HG02678 (cell line): ENCODE results near the gene MRGPRG.

Experiments
- ATAC-seq: cut with Tn5 transposase; IDR thresholded peaks from one replicate; pipeline ENCODE4 v1.9.1; 2021; ENCODE audit warnings: mild to moderate bottlenecking, moderate library complexity; ENCODE audit not compliant: unreplicated experiment

MRGPRG gene

DNA sequence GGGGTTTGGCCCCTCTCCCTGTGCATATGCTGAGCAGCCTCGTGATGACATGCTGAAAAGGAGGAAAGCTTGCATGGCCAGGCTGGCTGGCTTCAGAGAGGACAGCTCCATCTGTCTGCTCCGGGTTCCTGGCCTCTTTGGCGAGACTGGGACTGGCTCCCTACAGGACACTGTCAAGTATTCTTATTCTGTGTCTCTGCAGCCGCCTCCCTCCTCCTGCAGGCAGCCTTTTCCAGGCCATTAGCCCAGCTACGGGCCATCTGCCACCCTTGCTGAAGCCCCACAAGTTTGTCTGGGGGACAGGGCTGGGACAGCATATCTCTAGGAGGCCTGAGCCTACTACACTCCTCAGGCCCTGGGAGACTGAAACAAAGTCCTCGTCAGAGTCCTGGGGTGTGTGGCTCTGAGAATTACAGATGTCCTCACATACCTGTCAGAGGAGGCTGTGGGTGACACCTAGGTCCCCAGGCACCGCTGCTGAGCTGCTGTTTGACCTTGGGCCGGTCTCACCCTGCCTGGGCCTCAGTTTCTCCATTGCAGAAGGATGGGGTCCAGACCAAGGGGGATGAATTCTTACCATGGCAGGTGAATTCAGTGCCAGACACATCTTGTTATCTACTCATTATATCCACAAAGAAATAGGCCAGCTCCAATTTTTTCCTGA lies 11.0 kb downstream of the MRGPRG start:
- ATAC-seq = no peak

DNA sequence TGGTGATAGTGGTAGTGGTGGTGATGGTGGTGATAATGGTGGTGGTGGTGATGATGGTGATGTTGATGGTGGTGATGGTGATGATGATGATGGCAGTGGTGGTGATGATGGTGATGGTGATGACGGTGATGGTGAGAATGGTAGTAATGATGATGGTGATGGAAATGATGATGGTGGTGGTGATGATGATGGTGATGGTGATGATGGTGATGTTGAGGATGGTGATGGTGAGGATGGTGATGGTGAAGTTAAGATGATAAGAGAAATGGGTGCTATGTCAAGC lies 11.8 kb downstream of the MRGPRG start:
- ATAC-seq = no peak

DNA sequence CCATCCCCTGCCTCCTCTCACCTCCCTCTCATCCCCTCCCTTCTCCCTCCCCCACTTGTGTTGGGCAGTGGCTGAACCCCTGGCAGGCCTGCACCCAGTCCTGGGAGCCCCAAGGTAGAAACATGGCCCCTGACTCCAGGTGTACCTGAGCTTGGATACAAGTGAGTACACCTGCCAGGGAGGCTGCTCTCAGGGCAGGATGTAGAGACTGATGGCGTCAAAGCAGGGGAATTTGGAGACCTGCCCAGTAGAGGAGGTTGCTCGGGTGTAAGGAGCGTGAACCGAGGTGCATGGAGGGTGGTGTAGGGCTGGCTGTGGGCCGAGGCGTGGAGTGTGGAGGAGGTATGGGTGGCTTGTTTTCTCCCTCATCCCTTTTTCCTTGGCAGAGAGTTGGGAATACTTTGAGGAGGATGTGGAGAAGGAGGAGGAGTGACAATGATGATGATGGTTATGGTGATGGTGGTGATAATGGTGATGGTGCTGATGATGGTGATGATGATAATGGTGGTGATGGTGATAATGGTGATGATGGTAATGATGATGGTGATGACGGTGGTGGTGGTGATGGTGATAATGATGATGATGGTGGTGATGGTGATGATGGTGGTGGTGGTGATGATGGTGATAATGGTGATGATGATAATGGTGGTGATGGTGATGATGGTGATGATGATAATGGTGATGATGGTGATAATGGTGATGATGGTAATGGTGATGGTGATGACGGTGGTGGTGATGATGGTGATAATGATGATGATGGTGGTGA lies 12.3 kb downstream of the MRGPRG start:
- no peak for ATAC-seq

DNA sequence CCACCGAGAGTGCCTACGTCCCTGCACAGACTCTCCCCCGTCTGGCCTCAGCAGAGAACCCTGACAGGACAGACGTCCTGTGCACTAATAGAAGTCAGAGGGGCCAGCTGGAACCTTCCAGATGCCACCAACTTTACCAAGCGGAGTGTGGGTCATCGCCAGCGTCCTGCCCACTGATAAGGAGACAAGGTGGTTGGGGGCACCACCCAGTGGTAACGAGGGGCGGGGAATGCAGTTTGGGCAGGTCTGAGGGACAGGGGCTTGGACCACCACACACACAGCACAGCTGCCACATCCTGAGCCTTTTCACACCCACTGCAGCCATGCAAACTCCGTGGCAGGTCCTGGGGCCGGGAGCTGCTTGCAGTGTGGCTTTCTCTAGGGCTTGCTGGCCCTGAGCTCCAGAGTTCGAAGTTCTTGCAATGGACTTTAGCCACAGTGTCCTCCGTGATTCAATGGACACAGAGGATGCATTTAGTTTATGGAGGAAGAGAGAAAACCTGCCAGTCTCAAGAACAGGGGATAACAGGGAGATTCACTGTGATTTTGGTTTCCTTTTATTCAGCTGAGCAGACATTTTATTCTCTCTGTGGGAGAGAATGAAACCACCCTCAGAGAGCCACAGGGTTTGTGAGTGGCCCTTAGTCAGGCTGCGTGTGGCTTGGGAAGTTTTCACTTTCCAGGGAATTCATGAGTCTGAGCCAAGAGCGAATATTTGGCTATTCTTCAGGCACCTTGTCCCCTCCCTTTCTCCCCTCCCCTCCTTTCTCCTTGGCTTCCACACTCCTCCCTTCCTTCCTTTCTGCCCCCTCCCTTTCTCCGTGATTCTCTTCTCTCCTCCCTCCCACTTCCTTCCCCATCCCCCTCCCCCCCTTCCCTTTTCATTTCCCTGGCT lies 13.1 kb downstream of the MRGPRG start:
- ATAC-seq = no peak

DNA sequence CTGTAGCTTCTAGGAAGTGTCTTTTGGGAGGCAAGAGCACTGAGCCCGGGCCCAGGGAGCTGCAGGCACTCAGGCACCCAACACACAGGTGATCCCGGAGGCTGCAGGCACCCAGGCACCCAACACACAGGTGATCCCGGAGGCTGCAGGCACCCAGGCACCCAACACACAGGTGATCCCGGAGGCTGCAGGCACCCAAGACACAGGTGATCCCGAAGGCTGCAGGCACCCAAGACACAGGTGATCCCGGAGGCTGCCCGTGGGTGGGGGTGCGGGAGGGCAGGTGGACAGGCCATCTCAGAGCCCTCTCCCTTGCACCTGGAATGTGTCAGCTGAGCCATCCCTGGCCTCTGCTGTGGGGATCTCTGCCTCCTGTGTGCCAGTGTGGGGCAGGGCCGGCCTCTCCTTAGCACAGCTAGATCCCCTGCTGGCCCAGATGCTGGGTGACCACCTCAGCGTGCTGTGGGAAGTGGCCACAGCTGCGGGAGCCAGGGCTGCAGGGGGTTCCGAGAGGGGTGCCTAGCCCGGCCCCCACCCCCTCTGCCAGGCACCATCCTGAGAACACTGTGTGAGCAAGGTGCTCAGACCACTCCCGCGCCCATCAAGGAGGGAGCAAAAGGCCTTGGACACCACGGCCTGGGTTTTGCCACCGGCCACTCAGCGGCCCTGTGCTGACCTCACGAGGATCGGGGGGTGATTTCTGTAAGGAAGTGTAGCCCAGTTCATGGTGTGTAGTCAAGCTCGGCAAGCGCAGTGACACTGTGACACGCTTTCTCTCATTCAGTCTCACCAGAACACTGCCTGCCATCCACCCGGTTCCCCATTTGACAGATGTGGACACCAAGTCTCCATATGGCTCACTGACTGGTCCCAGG lies 14.2 kb downstream of the MRGPRG start:
- no peak for ATAC-seq

DNA sequence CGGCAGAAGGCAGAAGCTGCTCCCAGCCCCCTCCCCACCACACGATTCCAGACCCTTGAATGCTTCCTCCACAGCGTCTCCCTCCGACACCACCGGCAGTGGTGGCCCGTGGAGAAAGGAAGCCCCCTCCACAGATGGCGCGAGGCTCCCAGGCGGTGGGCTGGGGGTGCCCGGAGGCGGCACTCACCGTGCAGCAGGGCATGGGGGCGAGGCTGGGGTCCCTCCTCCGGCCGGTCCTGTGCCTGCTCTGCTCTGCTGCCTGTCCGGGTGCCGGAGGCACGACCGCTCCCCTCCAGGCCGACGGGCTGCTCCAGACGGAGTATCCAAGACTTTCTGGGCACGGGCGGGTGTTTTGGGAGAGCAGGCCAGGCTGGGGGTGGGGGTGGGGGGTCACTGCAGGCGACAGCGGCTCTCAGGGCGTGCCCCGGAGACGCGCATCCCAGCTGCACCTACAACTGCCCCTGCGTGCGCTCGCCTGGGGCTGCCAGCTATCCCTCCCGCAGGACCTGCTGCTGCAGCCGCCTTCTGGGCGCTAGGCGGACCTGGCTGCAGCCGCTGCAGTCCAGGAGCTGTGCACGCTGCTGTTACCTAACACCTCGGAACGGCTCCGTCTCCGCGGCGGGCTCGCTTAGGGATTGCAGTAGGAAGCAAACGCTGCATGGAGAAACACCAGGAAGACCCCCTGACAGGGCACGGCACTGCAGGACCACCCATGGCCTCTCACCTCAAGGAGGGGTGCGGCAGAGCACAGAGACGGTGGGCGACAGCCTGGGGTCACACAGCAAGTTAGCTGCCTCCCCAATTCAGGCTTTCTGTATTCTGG lies 15.2 kb downstream of the MRGPRG start:
- no peak for ATAC-seq

DNA sequence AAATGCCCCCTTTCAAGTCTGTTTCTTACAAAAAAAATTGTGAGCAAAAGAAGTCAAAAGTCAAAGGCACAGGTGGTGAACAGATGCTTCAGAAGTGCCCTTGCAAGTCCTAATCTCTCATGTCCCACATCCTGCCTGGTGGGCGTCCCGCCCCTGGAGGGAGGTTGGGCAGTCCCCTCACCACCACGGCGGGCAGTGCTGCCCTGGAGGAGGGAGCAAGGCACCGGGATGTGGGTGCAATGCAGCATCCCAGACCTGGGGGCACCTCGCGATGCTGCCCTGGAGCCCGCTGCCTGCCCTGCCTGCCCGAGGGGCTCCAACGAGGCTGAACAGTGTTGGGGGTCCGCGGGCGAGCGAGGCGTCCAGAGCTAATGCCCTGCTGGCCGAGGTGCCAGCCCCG lies 15.9 kb downstream of the MRGPRG start:
- ATAC-seq = no peak

DNA sequence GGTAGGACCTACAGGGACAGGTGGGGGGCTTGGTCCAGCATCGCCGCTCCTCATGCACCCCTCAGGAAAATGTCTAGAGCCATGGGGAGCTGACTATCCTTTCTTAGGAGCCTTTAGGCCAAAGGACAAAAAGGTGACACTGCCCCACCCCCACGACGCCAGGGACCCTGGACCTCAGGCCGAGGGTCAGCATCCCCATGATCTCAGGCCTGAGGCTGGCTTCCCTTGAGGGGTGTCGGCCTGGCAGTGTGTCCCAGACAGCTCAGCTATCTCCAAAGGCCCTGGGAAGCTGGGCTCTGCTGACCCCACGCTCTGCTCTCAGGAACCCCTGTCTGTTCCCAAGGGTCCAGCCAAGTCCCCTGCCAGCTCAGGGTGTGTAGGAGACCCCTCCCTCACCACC lies 16.3 kb downstream of the MRGPRG start:
- ATAC-seq = no peak

DNA sequence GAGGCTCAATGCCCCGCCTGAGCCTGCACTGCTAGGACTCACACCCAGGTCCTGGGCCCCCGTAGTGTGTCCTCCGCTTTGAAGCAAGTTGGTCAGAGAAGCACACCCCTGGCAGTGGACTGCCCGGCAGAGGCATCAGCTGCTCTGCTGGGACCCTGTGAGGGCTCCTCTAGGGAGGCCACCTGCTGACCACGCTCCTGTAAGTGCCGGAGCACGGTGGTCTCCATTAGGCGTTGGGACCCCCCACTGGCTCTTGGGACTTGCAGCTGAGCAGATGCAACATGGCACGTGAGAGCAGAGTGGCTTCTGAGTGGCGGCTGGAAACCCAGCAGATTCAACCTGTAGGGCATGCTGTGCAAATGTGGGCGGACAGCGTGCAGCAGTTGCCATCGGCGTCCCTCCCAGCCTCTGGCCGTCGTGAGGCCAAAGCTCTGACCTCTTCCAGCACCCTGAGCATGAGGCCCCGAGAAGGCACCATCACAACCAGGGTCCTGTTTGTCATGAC lies 16.9 kb downstream of the MRGPRG start:
- ATAC-seq = no peak

DNA sequence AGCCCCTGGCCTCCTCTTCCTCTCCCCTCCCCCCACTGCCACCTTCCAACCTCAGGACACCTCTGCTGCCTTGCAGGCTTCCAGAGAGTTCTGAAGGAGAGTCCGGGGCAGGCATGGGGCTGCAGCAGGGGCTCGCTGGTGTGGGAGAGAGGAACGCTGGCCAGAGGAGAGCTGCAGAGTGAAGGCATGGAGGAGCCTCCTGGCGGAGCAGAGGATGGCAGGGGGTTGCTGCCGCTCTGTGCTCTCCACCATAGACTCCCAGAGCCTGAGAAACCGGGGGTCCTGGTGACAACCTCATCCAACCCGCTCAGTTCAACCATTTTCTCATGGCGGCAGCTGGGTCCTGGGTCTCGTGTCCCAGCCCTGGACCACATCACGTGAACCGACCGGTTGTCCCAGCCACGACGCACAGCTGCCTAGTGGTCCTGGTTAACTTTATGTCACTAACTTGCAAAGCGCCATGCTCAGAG lies 17.5 kb downstream of the MRGPRG start:
- ATAC-seq = no peak

DNA sequence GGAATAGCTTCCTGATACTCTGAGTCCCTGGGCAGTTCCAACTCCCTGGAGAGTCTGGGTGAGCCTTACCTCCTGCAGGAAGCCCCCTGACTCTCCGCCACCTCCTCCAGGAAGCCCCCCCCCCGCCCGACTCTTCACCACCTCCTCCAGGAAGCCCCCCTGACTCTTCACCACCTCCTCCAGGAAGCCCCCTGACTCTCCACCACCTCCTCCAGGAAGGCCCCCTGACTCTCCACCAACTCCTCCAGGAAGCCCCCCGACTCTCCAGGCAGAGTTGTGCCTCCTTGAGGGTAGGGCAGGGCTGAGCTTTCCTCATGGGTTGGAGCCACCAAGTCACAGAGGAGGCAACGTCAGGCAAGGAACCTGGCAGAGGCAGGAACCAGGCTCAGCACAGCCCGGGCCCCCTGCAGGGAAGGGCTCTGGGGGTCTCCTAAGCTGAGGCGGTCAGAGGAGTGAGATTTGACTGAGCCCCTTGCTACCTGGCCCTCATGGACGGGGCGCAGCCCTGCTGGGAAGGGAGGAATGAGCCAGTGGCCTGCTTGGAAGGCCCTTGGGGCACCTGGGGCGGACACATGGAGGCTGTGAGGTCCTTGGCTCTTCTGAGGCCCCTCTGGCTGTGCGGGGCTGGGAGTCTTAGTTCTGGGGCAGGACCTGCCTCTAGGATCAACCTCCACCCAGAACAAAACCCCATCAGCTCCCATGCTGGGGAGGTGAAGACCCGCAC lies 18.1 kb downstream of the MRGPRG start:
- ATAC-seq = no peak

DNA sequence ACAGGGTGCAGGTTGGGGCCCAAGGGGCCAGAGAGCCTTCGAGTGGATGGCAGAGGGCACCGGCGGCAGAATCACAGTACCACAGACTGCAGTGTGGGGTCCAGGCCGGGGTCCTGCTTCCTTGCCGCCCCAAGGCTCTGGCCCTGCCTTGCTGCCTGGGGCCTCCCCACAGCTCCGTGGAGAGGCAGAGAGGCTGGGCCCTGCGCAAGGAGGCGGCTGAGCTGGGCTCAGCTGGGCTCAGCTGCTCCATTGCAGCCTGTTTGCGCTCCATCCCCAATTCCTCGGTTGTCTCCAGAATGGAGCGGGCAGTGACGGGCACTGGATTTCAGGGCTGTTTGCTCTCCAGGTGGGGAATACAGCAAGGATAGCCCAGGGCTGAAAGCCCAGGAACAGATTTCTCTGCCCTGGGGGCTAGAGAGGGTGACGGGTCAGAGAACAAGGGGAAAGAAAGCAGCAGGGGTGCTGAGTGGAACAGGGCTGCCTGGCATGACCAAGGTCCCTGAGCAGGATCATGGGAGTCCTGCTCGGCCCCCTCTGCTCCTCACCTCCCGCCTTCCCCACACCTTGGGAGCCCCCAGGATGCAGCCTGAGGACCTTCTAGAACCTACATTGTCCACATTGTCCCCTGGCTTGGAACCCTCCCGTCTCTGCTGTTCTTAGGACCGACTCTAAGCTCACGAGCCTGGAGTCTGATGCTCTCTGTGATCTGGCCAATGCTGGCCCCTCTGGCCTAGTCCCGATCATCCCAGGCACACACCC lies 18.9 kb downstream of the MRGPRG start:
- ATAC-seq = no peak

DNA sequence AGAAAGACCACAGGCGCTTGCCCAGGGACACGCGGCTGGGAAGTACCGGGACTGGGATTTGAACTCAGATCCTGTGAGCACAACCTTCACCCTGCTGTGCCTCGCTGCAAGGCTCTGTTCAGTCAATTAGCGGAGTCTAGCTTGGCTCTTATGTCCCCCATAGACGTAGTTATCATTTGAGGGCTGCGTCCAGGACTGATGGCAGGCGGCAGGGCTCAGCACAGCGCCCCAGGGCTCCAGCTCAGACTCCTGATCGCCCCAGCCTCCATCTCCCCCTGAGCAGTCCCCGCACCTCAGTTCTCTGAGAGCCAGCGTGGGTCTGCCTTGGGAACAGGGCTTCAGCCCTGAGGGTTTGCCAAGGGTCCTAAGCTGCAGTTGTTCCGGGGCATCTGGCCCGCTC lies 19.8 kb downstream of the MRGPRG start:
- ATAC-seq = no peak

DNA sequence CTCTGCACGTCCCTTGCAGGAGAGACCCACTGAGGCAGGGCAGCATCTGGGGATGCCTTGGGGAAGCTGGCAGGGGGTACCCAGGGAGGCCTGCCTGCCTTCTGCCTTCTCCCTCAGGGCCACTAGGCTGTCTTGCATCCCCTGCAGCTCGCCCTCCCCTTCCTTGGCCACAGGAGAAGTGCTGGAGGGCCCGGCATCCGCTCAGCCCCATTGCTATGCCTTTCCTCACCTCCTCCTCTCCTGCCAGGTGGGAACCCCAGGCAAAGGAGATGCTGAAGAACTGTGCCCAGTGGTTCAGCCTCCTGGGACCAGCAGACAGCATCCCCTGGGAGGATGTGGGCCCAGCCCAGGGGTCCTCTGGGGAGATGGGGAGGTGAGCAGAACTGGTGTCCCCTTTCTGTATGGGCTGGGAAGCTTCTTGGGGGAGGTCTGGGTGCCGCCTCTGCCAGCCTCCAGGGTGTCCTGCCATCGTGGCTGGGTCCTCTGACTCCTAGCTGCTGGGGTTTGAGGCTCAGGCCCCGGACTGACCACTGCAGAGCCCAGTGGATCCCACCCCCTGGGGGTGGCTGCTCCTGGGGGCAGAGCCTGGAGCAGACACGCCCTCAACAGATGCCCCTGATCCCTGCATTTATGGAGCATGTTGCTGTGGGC lies 20.6 kb downstream of the MRGPRG start:
- ATAC-seq = no peak

DNA sequence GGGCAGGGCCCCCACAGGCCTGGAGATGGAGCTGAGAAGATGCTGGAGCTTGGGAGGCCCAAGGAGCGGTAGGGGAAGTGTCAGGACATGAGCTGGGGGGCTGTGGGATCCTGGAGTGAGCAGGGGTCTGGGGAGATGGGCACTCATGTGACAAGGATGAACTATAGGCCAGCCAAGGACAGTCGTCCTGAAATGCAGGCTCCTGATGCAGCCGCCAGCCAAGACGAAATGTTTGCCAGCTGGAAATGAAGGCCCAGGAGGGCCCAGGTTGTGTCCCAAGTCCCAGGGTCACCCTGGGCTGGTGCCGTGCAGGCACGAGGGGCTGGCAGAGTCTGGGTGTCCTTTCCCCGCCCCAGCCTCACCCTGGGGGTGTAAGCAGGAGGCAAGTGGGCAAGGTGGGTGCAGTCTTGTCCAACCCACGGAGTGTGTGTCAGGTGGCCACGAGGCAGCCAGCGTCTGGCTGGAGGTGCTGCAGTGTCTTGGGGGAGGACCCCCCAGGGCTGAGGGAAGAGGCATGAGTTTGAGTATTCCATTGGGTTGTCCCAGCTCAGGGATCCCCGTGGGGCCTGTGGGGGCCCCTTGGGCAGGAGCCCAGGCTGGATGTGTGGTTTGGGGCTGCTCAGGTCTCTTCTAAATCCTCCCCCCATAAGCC lies 21.4 kb downstream of the MRGPRG start:
- ATAC-seq = no peak

DNA sequence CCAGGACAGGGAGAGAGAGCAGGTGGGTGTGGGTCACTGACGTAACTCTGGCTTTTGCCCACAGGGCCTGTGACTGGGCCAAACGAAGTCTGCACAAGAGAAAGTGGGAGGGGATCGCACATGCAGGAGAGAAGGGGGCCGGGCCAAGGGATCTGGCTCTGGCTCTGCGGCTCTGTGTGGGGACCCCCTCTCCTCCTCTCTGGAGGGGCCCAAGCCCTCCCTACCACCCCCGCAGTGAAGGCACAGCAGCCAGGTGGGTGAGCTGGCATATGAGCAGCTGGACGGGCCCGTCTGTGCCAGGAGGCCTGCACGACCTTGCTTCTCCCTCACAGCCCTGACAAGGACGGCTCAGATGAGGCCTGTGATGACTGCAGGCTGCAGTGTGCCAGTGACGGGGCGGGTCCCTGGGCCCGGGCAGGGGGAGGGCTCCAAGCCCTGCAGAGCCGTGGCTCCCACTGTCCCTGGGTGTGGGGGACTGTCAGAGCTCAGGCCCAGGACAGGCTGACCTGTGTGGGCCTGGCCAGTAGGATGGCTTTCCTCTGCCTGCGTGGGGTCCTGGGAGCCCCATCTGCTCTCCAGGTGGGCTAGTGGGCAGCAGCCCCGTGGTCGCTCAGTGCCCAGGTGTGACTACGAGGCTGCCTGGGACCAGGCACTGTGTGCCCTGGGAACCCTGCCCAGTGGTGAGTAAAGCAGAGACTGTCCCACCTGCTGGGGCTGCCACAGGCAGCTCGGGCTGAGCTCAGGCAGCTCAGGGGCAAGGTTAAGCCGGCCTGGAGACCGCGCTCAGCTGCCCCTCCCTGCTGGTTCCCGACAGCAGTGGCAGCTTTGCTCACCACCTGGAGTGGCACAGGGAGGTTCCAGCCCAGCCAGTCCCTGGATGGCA lies 22.2 kb downstream of the MRGPRG start:
- ATAC-seq = no peak
